Measurements from ENCODE around the gene NHEJ1. TPM values are rescaled to one million over a fixed set of nuclear protein-coding genes. Genes with fewer than 3 reads are reported as not detected.

Gene NHEJ1
- total RNA-seq, 1 experiment from 2014 or later = 20.8 TPM

- H3K27ac Mint-ChIP-seq = no peak overlapping the region
- Histone ChIP-seq H2BK12ac (ENCODE audit: insufficient read length, low read depth, low read length) (no peak overlapping the region), H2AK5ac (ENCODE audit: insufficient read length, low read length) (no peak overlapping the region), H3K4me2 (ENCODE audit: insufficient read depth, insufficient read length, low read length) (no peak overlapping the region), H3K14ac (ENCODE audit: insufficient read depth, low read length) (no peak overlapping the region), H3K27ac (ENCODE audit: insufficient read length, low read depth, low read length) (no peak overlapping the region), H3K79me2 (ENCODE audit: insufficient read depth, low read length) (no peaks in the 10 kb centered on the region), H3K79me1 (ENCODE audit: insufficient read depth, low read depth, low read length, poor library complexity, severe bottlenecking) (no peaks in the 10 kb centered on the region), H3K4ac (ENCODE audit: low read depth, low read length) (no peak overlapping the region), H3K9me3 (ENCODE audit: control insufficient read depth, low read depth, low read length) (no peaks in the 10 kb centered on the region), H4K91ac (ENCODE audit: insufficient read length, low read depth, low read length) (no peak overlapping the region), H3T11ph (ENCODE audit: low read length) (no peak overlapping the region), H2BK5ac (ENCODE audit: insufficient read length, low read length) (no peak overlapping the region), H3K27me3 (ENCODE audit: insufficient read depth, low read length) (no peaks in the 10 kb centered on the region), H4K20me1 (ENCODE audit: control insufficient read depth, insufficient read depth, insufficient read length) (no peaks in the 10 kb centered on the region), H4K8ac (replicated peaks; ENCODE audit: insufficient read length, low read depth, low read length) (no peak overlapping the region), H3K23ac (ENCODE audit: insufficient read length, low read depth, low read length) (no peak overlapping the region), H4K5ac (ENCODE audit: insufficient read length, low read depth, low read length) (no peak overlapping the region), H3K9ac (ENCODE audit: extremely low read depth, insufficient read length, low read length) (no peak overlapping the region), H3K18ac (ENCODE audit: insufficient read length, low read depth, low read length) (no peak overlapping the region), H2BK20ac (ENCODE audit: low read depth, low read length, poor library complexity, severe bottlenecking) (no peak overlapping the region), H2BK15ac (ENCODE audit: low read depth, low read length) (no peak overlapping the region), H3K4me1 (ENCODE audit: insufficient read depth, low read length) (0 out of 2 replicates have a peak, but pooled peaks cover 4% of the 10 kb centered on the region), H2AFZ (ENCODE audit: low read length) (no peak overlapping the region), H3K23me2 (ENCODE audit: insufficient read length, low read depth, low read length, poor library complexity, severe bottlenecking) (no peaks in the 10 kb centered on the region), H2BK120ac (ENCODE audit: low read depth, low read length, poor library complexity, severe bottlenecking) (no peak overlapping the region), H3K56ac (ENCODE audit: insufficient read length, low read depth, low read length) (no peak overlapping the region)
- H3K27me3 Mint-ChIP-seq (ENCODE audit: low read depth) = no peaks in the 10 kb centered on the region
- DNase-seq = no peak
- WGBS (ENCODE audit: extremely low coverage, insufficient read length, low lambda C conversion rate) = no CpG with 5 or more reads among the region's 5 CpGs
- no peak for TF ChIP-seq CTCF (conservative IDR thresholded peaks at IDR 0.05)
- H3K36me3 Mint-ChIP-seq (ENCODE audit: insufficient read depth in 1 of 3, low read depth in 3 of 3) = no peaks in the 10 kb centered on the region
- peaks cover 10 to 17% of the 10 kb centered on the region in 2 experiments; a peak in 3 of 4 replicates for H3K4me1 Mint-ChIP-seq
- no peak overlapping the region for H3K4me3 Mint-ChIP-seq
- H3K9me3 Mint-ChIP-seq = no peaks in the 10 kb centered on the region
These were observed 38.2 kb downstream of the NHEJ1 start for GRCh38 chr2:219122202-219122980.

Measured in H9 (cell line).